Measurements from ENCODE around the gene CDC14C.

Gene CDC14C

DNA sequence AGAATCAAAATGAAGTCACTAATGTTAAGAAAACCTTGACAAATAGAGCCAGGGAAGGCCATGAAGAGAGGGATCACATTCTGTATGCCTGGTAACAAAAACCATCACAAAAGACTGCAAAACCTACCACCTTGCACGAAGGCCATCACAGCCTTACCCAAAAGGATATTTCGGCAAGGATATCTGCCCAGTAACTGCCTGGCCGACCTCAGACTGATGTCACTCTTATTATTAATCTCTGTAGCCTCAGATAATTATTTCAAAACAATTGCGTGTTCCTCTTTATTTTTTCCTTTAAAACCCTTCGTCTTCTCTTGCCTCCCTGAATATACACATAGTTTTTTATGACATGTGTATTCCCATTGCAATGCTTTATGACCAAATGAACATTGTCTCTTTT lies 52.5 kb downstream of the CDC14C start:
- no peak for DNase-seq

Measured in activated naive CD4-positive, alpha-beta T cell treated with anti-CD3 and anti-CD28 coated beads, Interleukin-2, amount 50 U/mL, for 16 hours (primary cell).